ENCODE data around the gene SKI. TPM values are rescaled to one million over a fixed set of nuclear protein-coding genes. Genes with fewer than 3 reads are reported as not detected.

The SKI gene
- total and polyA plus RNA-seq, 2 of the 8 experiments (the other 6 are each of a cell fraction or from before 2014, with no cell fraction given): 8.3 to 87.6 TPM

GRCh38 chr1:2347409-2347785 is 119.3 kb downstream of the SKI start:
- no peak for TF ChIP-seq EP300 (IDR thresholded peaks at IDR 0.05; ENCODE audit: borderline replicate concordance in 1 of 2, low read depth in 2 of 2, low read length in 2 of 2)
- TF ChIP-seq HDAC6 (IDR thresholded peaks at IDR 0.05; ENCODE audit: low read depth, low read length): no peak
- TF ChIP-seq GABPA (IDR thresholded peaks at IDR 0.05; ENCODE audit: borderline replicate concordance, insufficient read depth, low read length): no peak
- TF ChIP-seq SIX5 (IDR thresholded peaks at IDR 0.05; ENCODE audit: low read depth, low read length): no peak
- no peak for TF ChIP-seq ZNF274 (IDR thresholded peaks at IDR 0.05; ENCODE audit: borderline replicate concordance, extremely low read depth, low read length)
- no peak for TF ChIP-seq KDM1A (IDR thresholded peaks at IDR 0.05; ENCODE audit: borderline replicate concordance, low read length)
- TF ChIP-seq RNF2 (IDR thresholded peaks at IDR 0.05; ENCODE audit: borderline replicate concordance, low read depth, low read length, missing control alignments, poor library complexity, severe bottlenecking): no peak
- 86% methylated on average over 10 of the region's 13 CpGs; no CpG with 5 or more reads in 1 of the 2 experiments for WGBS, 2 experiments (ENCODE audit: extremely low coverage in 1 of 2, insufficient coverage in 1 of 2, insufficient read length in 1 of 2, insufficient replicate concordance in 2 of 2, low coverage in 1 of 2, low lambda C conversion rate in 2 of 2, missing lambda C conversion rate in 1 of 2)
- Histone ChIP-seq H3K27me3 (replicated peaks in 1 of 4; ENCODE audit: control insufficient read depth in 3 of 4, extremely low read depth in 1 of 4, insufficient read depth in 3 of 4, low read length in 3 of 4) (no peaks in the 10 kb centered on the region), H3K36me3 (ENCODE audit: control insufficient read depth in 2 of 4, insufficient read depth in 4 of 4, low read length in 3 of 4) (no peaks in the 10 kb centered on the region), H3K23me2 (ENCODE audit: low read depth, low read length) (no peaks in the 10 kb centered on the region), H3K18ac (ENCODE audit: extremely low read depth, low read length) (no peak overlapping the region), H2BK15ac (ENCODE audit: low read length) (no peak overlapping the region), H2BK20ac (ENCODE audit: low read length) (no peak overlapping the region), H4K20me1 (replicated peaks in 1 of 2; ENCODE audit: control insufficient read depth in 1 of 2, insufficient read depth in 2 of 2, low read length in 2 of 2) (peaks cover 0 to 3% of the 10 kb centered on the region in 2 experiments), H4K5ac (ENCODE audit: insufficient read length, low read depth, low read length) (no peak overlapping the region), H4K8ac (ENCODE audit: extremely low read depth, insufficient read depth, low read length) (no peak overlapping the region; the same call in 1 of the 2 replicates), H3K4me3 (ENCODE audit: extremely low read depth in 1 of 4, insufficient read depth in 2 of 4, low read depth in 3 of 4, low read length in 4 of 4) (no peak overlapping the region), H4K91ac (replicated peaks; ENCODE audit: insufficient read length, low read length) (no peak overlapping the region), H3K79me2 (ENCODE audit: control insufficient read depth in 1 of 2, insufficient read depth in 2 of 2, low read length in 2 of 2) (no peaks in the 10 kb centered on the region), H2BK5ac (ENCODE audit: low read depth, low read length) (no peak overlapping the region), H3K56ac (replicated peaks; ENCODE audit: insufficient read length, low read depth, low read length) (no peak overlapping the region), H3K27ac (ENCODE audit: low read depth, low read length) (no peak overlapping the region), H3K23ac (ENCODE audit: insufficient read length) (no peak overlapping the region), H2AFZ (ENCODE audit: low read length) (no peak overlapping the region), H3K4me2 (ENCODE audit: insufficient read depth in 1 of 2, low read depth in 2 of 2, low read length in 2 of 2) (no peak overlapping the region), H3K79me1 (ENCODE audit: low read depth, low read length) (no peaks in the 10 kb centered on the region), H3K4ac (replicated peaks; ENCODE audit: insufficient read length, low read depth, low read length) (no peak overlapping the region), H3K9ac (replicated peaks in 1 of 4; ENCODE audit: extremely low read depth in 1 of 4, low read depth in 3 of 4, low read length in 3 of 4) (no peak overlapping the region), H2BK120ac (replicated peaks; ENCODE audit: low read depth, low read length) (no peak overlapping the region), H2BK12ac (ENCODE audit: low read depth, low read length) (no peak overlapping the region), H3K9me3 (ENCODE audit: insufficient read depth in 2 of 2, low read depth in 1 of 2, low read length in 1 of 2) (no peaks in the 10 kb centered on the region), H3K4me1 (replicated peaks in 1 of 4; ENCODE audit: control insufficient read depth in 3 of 4, insufficient read depth in 4 of 4, low read length in 3 of 4) (no peaks in the 10 kb centered on the region), H3K14ac (ENCODE audit: insufficient read length) (no peak overlapping the region), H2AK5ac (ENCODE audit: low read depth, low read length) (no peak overlapping the region)
- ChIA-PET CTCF (ENCODE audit: partially characterized antibody) (interaction anchor here (0.9 to 1.6 kb wide), 3 partner anchors 11 to 33 kb away, joined by 3 to 5 read pairs (median 4); no protein-coding TSS in a partner anchor), POLR2A (ENCODE audit: partially characterized antibody) (no interaction called here)
- FAIRE-seq (no peak), DNase-seq (ENCODE audit: low read depth in 1 of 2, low spot score in 2 of 2) (no peak)

All from H1 (cell line).